Keratinocyte (primary cell): ENCODE measurements around the gene FHAD1. TPM values are rescaled to one million over a fixed set of nuclear protein-coding genes. Genes with fewer than 3 reads are reported as not detected.
A peak's percentile ranks its signal among the peaks of the same experiment; 100 is the strongest.

ENCODE experiments used
- DNase-seq: peaks from one replicate; pipeline ENCODE4 v3.0.0-alpha.2; 2011; ENCODE audit warnings: low read depth, missing footprints, low spot score
- FAIRE-seq: peaks from 2 replicates; lab custom pipeline; 2011; peaks lifted over from hg19 to GRCh38; lab: Jason Lieb, UNC
- H2AFZ ChIP-seq: 2 replicates; pipeline ENCODE4 v1.6.0; 2012; ENCODE audit warnings: low read length, control low read depth, inconsistent platforms; ENCODE audit not compliant: control insufficient read depth
- H3K27ac ChIP-seq: 2 replicates; pipeline ENCODE4 v1.5.1; 2011; ENCODE audit warnings: low read length; ENCODE audit not compliant: control insufficient read depth, insufficient read depth
- H3K27me3 ChIP-seq: 3 replicates; pipeline ENCODE4 v1.6.0; 2011; ENCODE audit warnings: low read length; ENCODE audit not compliant: control insufficient read depth, insufficient read depth; ENCODE audit errors: extremely low read depth
- H3K36me3 ChIP-seq, 2 experiments: 2 replicates in 1 of 2; 3 replicates in 1 of 2; pipeline ENCODE4 v1.5.1; 2011; ENCODE audit warnings: low read length in 2 of 2, mild to moderate bottlenecking in 1 of 2; ENCODE audit not compliant: control insufficient read depth in 2 of 2, insufficient read depth in 2 of 2; ENCODE audit errors: extremely low read depth in 1 of 2
- H3K4me1 ChIP-seq: 3 replicates; pipeline ENCODE4 v1.5.1; 2011; ENCODE audit warnings: low read length; ENCODE audit not compliant: control insufficient read depth, insufficient read depth; ENCODE audit errors: extremely low read depth
- H3K4me2 ChIP-seq: 3 replicates; pipeline ENCODE4 v1.6.0; 2011; ENCODE audit warnings: low read depth, low read length; ENCODE audit not compliant: control insufficient read depth, insufficient read depth; ENCODE audit errors: extremely low read depth
- H3K4me3 ChIP-seq, 3 experiments: fragments of 200-600 bp in 1 of 3; sonication (generic) in 1 of 3; 2 replicates in 2 of 3; 3 replicates in 1 of 3; pipeline ENCODE4 v1.5.1; 2011 to 2016; ENCODE audit warnings: low read length in 3 of 3, mild to moderate bottlenecking in 3 of 3, control low read depth in 2 of 3, inconsistent platforms in 1 of 3, low read depth in 1 of 3, mixed read lengths in 1 of 3, mixed run types in 1 of 3, moderate library complexity in 1 of 3; ENCODE audit not compliant: control insufficient read depth in 2 of 3, insufficient read depth in 2 of 3; ENCODE audit errors: extremely low read depth in 1 of 3
- H3K79me2 ChIP-seq: 2 replicates; pipeline ENCODE4 v1.6.0; 2012; ENCODE audit warnings: low read length; ENCODE audit not compliant: control insufficient read depth, insufficient read depth
- H3K9ac ChIP-seq: 3 replicates; pipeline ENCODE4 v1.6.0; 2011; ENCODE audit warnings: low read length; ENCODE audit not compliant: control insufficient read depth, insufficient read depth; ENCODE audit errors: extremely low read depth
- H3K9me1 ChIP-seq: 3 replicates; pipeline ENCODE4 v1.6.0; 2011; ENCODE audit warnings: low read length; ENCODE audit not compliant: control insufficient read depth, insufficient read depth; ENCODE audit errors: extremely low read depth
- H3K9me3 ChIP-seq: 2 replicates; pipeline ENCODE4 v1.5.1; 2012; ENCODE audit warnings: low read depth, low read length; ENCODE audit not compliant: control insufficient read depth
- H4K20me1 ChIP-seq: 3 replicates; pipeline ENCODE4 v1.6.0; 2011; ENCODE audit warnings: low read length; ENCODE audit not compliant: control insufficient read depth, insufficient read depth; ENCODE audit errors: extremely low read depth
- CTCF ChIP-seq, 3 experiments: IDR thresholded peaks in 1 of 3; conservative IDR thresholded peaks in 1 of 3; optimal IDR thresholded peaks in 1 of 3; 2 replicates in 2 of 3; 3 replicates in 1 of 3; pipeline versions ENCODE3 to v1.5.1; 2011; ENCODE audit warnings: low read length in 3 of 3, mild to moderate bottlenecking in 3 of 3, moderate library complexity in 2 of 3, control low read depth in 1 of 3, inconsistent platforms in 1 of 3; ENCODE audit not compliant: insufficient read depth in 2 of 3; ENCODE audit errors: extremely low read depth in 1 of 3
- EZH2 ChIP-seq: IDR thresholded peaks from one replicate; pipeline ENCODE4 v1.6.1; 2012; ENCODE audit warnings: inconsistent platforms, mild to moderate bottlenecking, low read length, moderate library complexity
- dilution Hi-C: fragments of 300-500 bp; cut with MboI; formaldehyde crosslinking; loops from one replicate; pipeline ENCODE4 v1.7.0; 2020; ENCODE audit warnings: low sequenced_read_pairs; ENCODE audit not compliant: extremely low pct_ligation_motif_present
- polyA plus RNA-seq, 5 experiments: library from polyadenylated mRNA; depleted of rRNA in 3 of 5; stranded (reverse) in 3 of 5; stranded (forward) in 1 of 5; unstranded in 1 of 5; fragments of >200 nt; gene quantifications; 1 replicate in 1 of 5; 2 replicates in 3 of 5; 3 replicates in 1 of 5; pipeline versions ENCODE4 v1.2.1 to v1.2.3, GENCODE V29; 2011 to 2012; ENCODE audit warnings: missing spikeins in 2 of 5, low read depth in 1 of 5, low replicate concordance in 1 of 5

The FHAD1 gene
- polyA plus RNA-seq, 1 donor (not counting 4 experiments of a cell fraction or from before 2014, with no cell fraction given): 0.09 TPM

- no peaks in the 10 kb centered on the region for H3K9me3 ChIP-seq
- H3K4me3 ChIP-seq: peak overlapping the region; percentile 84 to 90 (median 90)
- peak overlapping the region; percentile 82 for H3K9ac ChIP-seq
- H3K27me3 ChIP-seq: no peaks in the 10 kb centered on the region
- H3K4me1 ChIP-seq: peaks cover 34% of the 10 kb centered on the region
- peak overlapping the region; percentile 84 for H3K4me2 ChIP-seq
- dilution Hi-C loops: loop anchor here (10.0 kb wide), 1 partner anchor 76 kb away; no protein-coding TSS in a partner anchor
- DNase-seq (no peak), FAIRE-seq (no peak)
- H4K20me1 ChIP-seq: peaks cover 7% of the 10 kb centered on the region
- TF ChIP-seq EZH2 (no peak), CTCF (optimal IDR thresholded peaks at IDR 0.05 in 1 of 3, IDR thresholded peaks at IDR 0.05 in 1 of 3, conservative IDR thresholded peaks at IDR 0.05 in 1 of 3; ENCODE audit: extremely low read depth in 1 of 3, insufficient read depth in 2 of 3, low read length in 3 of 3) (no peak)
- H3K27ac ChIP-seq: peak overlapping the region; percentile 74
- peaks cover 4 to 13% of the 10 kb centered on the region in 2 experiments for H3K36me3 ChIP-seq
- H3K9me1 ChIP-seq: peaks cover 2% of the 10 kb centered on the region
- peaks cover 58% of the 10 kb centered on the region for H3K79me2 ChIP-seq
- no peak overlapping the region for H2AFZ ChIP-seq
Measured at GRCh38 chr1:15410884-15411245, 163.8 kb downstream of the FHAD1 start.

DNA sequence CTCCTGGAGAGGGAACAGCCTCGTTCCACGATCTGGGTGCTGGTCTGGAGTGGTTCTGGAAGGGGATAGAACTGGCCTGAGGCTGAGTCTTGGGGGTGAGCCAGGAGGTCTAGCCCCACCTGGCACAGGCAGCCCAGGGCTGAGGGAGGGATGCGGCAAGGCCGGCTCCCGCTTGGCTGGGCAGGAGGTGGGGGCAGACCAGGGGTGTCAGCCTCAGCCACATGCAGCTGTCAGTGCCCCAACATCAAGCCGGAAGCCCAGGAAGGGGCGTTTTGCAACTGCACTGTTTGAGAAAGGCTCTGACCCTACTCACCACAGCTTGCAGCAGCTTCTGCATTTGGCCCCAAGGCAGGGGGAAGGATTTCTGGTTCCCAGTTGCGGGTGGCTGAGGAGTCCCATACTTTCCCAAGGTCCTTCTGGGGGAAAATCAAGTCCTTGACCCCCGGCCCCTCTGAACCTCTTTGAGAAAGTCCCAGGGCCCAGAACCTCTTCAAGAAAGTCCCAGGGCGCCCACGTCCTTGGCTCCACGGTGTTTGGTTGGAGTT, 164.6 kb downstream of the FHAD1 start:
- Histone ChIP-seq H3K9me1 (peaks cover 2% of the 10 kb centered on the region), H3K4me2 (peak overlapping the region; percentile 84), H3K79me2 (peaks cover 61% of the 10 kb centered on the region), H3K9me3 (no peaks in the 10 kb centered on the region), H3K4me1 (peaks cover 40% of the 10 kb centered on the region), H4K20me1 (peaks cover 7% of the 10 kb centered on the region), H3K4me3 (peak overlapping the region; percentile 84 to 90 (median 90)), H3K9ac (peak overlapping the region; percentile 82), H2AFZ (no peak overlapping the region), H3K27me3 (no peaks in the 10 kb centered on the region), H3K36me3 (peaks cover 4 to 13% of the 10 kb centered on the region in 2 experiments), H3K27ac (peak overlapping the region; percentile 2)
- no peak for FAIRE-seq
- dilution Hi-C loops: loop anchor here (10.0 kb wide), 1 partner anchor 77 kb away; no protein-coding TSS in a partner anchor
- TF ChIP-seq CTCF (optimal IDR thresholded peaks at IDR 0.05 in 1 of 3, IDR thresholded peaks at IDR 0.05 in 1 of 3, conservative IDR thresholded peaks at IDR 0.05 in 1 of 3; ENCODE audit: extremely low read depth in 1 of 3, insufficient read depth in 2 of 3, low read length in 3 of 3): no peak
- no peak for TF ChIP-seq EZH2
- DNase-seq: no peak
